Epidermal melanocyte (primary cell): ENCODE results near the gene CELF2.
"Not testable (repeated sequence)": the region's sequence is repeated elsewhere in the genome, so short reads cannot be mapped to it uniquely, and the experiment has no call there.

Experiments used
- DNase-seq: peaks from one replicate; pipeline ENCODE4 v3.0.0; 2011; ENCODE audit warnings: low spot score; ENCODE audit not compliant: insufficient read length

CELF2 gene

DNA sequence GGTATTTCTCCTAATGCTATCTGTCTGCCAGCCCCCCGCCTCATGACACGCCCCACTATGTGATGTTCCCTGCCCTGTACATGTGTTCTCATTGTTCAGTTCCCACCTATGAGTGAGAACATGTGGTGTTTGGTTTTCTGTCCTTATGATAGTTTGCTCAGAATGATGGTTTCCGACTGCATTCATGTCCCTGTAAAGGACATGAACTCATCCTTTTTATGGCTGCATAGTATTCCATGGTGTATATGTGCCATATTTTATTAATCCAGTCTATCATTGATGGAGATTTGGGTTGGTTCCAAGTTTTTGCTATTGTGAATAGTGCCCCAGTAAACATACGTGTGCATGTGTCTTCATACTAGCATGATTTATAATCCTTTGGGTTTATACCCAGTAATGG, 109.3 kb downstream of the CELF2 start:
- DNase-seq, result not testable (repeated sequence)

DNA sequence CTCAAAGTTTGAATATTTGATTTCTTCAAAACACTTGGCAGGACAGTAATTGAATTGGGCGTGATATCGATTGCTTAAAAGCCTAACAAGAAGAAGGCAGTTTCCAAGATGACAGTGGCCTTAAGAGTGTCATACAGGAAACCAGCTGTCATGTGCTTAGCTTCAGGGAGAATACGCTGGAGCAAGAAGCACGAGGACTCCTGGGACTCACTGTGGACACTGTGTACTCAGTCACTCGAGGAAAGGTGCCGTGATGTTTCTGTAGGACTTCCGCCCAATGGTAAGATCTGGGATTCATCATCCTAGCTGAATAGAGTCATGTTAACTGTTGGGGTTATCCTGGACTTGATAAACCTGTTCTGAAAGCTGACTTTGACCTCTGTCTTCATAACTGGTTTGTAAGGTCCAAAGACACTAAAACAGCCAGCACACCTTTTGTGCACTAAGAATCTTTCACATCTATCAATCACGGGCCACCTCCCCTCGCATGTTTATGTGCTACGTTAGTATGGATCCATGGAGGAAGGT, 113.5 kb downstream of the CELF2 start:
- DNase-seq, result no peak

DNA sequence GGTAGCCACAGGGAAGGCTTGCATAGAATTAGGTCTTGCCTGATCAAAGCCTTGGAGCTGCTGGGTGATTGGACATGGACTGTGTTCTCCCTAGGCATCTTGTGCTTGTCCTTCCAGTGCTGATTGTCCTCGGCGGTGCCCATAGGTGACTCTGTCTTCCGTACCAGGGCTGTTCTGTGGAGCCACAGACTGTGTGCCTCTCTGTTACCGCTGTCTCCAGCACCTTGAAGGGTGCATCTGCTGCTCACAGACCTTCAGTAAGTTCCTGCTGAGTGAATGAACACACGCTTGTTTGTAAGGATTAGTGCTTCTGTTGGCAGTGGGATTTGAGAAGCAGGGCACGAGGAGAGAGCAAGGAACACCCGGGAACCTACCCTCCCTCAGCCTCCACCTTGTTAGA, 116.7 kb downstream of the CELF2 start:
- DNase-seq, result no peak

DNA sequence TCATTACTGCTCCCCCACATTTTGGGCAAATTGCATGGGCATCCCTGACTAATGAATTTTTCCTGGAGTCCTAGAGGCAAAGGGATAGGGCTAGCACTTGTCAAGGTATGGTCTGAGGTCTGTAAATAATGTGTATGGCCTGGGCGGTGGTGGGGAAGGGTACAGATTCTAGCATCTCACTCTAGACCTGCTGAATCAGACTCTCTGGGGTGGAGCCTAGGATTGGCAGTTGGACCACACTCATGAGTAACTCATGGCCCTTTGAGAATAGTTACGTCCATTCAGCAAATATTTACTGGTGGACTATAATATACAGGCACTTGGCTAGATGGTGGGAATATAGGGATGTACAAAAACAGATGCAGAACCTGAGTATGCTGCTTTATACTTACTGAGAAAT, 118.0 kb downstream of the CELF2 start:
- DNase-seq, result no peak

DNA sequence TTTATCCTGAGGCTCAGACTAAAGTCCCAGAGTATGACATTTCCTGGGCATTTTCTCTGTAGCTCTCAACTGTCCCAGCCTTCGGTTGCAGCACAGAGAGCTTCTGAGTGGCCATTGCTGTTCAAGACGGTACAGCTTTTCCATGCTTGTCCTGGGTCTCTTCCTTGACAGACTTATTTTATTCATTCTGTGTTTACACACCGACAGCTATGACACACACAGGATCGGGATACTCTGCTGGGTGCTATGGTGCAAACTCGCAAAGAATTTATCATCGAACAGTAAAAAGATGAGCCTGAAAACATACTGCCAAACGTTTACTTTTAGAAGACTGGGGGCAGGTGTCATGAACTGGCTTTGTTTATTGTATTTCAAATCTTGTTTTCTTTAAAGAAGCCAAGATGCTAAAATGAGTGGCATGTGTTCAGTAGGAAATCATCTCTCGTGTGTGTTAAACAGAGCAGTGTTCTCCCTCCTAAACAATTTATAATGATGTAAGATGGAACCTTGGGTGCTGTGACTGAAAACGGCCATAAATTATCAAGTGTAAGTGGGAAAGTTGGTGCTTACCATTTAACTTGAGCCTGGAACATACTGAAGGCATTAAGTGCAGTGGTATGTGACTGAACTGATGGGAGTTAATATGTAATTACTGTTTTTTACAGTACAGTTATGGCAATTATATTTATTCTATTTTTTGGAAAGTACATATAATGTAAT, 120.8 kb downstream of the CELF2 start:
- DNase-seq, result no peak

DNA sequence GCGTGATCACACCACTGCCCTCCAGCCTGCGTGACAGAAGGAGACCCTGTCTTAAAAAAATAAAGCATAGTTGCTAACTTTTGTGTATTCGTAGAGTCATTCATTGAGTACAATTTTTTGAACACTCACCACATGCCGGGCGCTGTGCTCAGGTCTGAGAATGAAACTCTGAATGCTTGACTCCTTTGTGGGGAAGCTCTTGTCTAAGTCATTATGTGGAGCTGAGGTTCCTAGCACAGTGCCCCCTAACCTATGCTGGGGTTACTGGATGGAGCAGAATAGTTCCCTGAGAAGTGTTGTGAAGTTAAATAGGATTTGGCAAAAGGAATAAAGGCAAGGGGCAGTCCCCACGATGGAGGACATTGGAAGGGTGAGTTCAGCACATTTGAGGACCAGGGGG, 123.3 kb downstream of the CELF2 start:
- DNase-seq, result no peak

DNA sequence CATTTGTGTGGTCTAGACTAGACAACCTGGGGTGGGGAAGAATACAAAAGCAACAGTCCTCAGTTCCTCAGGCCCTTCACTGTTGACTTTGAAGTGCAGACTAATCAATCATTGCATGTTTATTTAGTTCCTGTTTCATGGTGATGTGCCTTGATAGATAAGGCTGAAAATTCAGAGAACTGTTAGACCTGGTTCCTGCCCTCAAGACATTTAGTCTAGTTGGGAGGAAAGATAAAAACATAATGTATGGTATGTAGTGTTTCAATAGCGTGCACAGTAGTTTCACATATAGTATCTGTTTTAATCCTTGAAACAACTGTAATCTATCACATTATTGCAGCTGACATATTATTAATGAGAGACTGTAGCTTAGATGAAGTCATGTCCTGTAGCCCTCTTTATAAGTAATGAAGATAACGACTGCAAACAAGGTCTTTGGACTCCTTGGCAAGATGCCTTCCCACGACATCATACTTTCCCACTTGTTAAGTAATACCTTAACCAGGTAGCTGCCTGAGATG, 124.0 kb downstream of the CELF2 start:
- no peak for DNase-seq

DNA sequence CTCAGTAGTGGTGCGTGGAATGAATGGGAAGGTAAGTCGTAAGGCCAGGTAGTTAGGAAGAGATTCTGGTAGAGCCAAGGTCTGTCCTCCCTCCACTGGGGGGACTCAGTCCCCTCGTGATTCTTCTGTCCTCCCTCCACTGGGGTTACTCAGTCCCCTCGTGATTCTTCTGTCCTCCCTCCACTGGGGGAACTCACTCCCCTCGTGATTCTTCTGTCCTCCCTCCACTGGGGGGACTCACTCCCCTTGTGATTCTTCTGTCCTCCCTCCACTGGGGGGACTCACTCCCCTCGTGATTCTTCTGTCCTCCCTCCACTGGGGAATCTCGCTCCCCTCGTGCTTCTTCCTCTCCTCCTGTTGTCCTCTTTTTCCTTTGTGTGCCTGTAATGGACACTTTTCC, 125.1 kb downstream of the CELF2 start:
- no peak for DNase-seq

DNA sequence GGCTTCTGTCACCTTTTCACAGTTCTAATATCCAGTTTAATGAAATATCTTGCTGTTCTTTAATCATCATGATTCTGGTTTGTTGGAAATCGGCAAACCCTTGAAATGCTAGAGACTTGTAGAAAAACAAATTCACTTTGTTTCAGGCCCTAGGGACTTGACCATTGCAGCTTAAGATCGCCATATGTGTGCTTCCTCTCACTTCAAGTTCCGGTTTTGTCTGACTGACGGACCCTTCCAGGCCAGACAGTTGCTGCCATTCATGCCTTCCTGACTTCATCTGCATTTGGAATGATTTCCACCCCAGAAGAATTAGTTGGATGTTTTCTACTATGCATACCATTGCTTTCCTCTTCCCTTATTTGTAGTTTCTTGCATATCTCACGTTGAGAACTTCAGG, 125.6 kb downstream of the CELF2 start:
- DNase-seq, result no peak

DNA sequence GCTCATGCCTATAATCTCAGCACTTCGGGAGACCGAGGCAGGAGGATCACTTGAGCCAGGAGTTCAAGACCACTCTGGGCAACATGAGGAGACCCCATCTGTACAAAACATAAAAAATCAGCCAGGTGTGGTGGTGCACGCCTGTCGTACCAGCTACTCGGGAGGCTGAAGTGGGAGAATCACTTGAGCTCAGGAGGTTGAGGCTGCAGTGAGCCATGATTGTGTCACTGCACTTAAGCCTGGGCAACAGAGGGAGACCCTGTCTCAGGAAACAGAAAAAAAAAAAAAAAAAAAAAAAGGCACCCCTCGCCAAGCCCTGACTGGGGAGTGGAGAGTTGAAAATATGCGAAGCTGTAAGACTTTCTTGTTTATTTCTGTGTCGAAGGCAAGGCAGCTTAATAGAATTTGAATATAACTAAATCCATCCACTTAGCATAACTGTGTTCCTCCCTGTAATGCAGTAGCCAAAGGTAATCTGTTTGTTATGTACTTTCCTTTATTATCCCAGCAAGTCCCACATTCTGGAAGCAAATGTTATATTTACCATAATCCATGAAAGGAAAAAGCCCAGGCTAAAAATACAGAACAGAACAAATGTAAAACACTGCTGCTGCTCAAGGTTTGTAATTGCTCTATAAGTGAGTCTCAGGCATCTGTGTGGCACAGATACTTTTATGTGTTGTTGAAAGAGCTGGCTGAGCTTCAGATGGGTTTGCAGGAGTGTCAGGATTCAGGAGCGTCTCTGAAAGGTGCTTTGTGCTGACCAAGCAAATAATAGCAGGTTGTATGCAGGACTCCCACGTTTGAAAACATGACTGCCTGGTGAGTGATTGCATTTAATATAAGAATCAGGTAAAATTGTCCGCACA, 127.2 kb downstream of the CELF2 start:
- DNase-seq, result no peak

DNA sequence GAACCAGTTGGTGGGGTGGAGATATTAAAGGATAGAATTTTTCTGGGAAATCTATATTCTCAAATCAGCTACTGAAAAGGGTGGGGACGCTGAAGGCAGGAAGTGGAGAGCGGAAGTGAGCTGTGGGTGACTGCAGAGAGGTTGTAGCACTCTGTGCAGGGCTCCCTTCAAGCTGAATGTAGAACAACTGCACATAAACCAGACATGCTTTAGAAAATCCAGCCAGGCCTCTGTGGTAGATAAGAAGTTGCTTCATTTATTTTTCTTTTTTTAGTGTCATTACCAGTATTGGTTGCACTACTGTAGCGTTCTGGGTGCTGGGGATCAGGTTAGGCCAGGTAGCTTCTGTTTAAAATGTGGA, 127.8 kb downstream of the CELF2 start:
- no peak for DNase-seq

DNA sequence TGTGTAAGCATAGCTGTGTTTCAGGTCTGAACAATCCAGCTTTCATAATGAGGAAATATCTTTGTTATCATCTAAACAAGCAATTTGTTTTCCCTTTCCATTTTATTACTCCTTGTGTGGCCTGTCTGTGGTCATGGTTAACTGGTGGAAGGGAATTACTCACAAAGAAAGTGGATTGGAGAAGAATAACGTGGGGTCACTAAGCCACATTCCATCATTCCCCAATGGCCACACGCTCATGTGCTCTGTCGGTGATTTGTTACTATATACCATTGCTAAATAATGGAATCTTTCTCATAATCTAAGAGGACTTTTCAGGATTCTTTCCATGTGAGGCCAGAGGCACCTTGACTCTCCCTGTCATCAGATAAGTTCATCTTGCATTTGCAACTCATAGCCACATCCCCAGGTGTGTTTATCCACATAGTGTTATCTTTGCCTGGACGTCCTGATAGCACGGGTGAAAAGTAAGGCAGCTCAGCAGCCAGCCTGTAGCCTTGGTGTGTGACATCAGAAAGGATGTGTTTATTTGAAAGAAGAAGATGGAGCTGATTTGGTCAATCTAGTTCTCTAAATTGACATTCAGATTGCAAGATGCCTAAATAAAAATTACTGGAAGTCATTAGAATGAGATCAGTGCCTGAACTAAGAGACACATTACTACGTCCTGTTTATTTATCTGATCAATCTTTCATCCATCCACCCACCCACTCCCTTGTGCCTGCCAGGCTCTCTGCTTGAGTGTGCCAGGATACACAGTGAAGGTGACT, 128.9 kb downstream of the CELF2 start:
- DNase-seq, result no peak

DNA sequence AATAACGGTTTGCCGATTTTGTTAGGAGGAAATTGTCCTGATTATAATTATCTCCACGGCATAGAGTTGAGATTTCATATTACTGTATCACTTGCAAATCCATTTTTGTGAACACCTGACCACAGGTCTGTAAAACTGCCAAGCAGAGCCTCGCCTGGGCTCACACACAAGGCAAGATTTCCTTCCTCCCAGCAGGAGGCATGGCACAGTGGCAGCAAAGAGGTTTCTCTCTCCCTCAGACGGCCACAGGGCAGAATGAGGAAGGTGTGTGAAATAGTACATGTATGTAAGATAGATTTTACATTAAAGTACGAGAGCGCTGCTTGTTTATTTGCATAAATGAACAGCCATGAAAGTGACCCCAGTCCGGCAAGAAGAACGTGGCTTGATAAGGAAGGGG, 130.1 kb downstream of the CELF2 start:
- no peak for DNase-seq

DNA sequence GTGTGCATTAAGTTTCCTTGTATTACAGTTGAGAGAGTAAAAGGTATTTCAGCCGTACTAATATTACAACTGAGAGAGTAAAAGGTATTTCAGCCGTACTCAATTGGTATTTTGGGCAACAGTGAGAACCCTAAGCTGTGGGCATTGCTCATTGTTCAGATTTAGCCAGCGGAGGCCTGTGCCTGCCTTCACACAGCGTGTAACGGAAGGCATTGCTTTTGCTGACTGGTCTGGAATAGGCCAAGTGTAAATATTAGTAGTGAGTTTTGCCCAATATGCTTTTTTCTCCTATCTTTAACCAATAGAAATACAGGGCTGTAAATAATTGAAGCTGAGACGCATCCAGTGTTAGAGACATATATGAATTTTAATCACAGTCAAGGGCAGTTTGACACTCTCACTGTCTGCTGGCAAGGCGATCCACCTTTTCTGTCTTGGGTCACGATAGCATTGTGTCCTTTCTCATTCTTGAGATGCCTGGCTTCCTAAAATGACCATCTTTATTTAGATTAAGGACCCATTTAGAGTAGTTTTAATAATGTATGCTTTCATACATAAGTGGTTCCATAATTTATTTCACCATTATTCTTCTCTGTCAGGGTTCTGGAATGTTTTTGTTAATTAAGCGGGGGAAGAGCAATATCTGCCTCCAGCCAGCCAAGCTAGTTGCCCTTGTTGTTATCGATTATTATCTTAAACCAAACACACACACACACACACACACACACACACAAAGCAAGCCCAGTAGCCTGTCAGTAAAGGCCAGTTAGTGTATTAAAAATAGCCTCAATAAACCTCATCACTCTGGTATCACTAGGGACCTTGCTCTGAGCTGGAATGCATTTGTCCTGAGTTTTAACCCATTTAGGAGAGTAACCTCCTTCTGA, 130.7 kb downstream of the CELF2 start:
- DNase-seq, result no peak

DNA sequence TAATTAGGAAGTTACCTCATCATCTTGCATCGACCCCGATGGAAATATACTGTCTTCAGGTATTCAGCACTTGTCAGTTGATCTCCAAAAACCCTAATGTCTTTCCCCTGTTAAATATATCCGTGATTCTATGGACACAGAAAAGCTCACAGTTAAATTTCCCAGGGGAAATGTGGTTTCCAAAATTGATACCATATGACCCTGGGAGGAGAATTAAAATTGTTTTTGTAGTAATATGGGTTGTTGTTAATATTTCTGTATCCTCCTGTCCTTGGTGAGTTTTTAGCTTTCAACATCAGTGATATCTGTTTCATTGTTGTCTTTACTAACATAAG, 132.1 kb downstream of the CELF2 start:
- DNase-seq, result no peak

DNA sequence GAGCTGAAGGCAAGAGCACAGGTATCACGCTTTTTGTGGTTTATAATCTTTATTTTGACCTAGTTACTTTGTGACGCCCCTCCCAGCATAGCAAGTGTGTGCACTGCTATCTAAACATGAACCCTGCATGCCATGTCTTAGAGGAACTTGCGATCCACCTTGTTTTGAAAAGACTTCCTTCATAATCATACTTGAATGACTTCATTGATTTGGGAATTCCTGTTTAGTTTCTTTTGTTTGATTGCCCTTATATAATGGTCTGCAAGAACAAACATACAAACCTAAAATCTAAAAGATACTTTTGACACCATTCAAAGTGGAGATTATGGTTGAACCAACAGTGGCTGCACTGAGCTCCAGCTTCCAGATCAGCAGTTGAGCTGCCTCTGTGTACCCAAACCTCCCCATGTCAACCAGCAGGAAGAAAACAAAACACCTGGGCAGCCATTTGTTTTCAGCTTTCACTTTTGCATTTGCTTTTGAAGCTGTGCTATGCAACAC, 132.6 kb downstream of the CELF2 start:
- no peak for DNase-seq

DNA sequence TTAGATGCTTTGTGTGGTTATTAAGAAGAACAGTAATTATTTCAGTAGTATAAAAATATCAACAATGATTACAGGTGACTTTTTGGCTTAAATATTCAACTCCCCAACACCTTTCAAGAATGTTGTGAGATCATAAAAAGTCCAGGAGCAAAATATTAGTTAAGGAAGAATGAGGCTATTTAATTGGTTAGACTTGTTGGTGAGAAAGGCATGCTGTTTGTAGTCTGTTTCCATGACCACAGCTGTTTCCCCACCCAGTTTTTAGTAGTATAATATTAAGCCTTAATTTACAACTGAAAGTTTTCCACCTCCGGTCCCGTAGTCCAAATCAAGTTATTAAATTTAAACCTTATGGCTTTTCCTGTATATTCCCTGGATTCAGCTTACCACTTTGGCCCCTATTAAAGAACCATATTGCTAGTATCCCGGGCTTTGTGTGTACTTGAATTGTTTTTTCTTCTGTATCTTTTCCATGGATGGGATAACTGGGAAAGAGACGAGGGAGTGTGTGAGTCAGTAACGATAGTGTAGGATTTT, 133.3 kb downstream of the CELF2 start:
- DNase-seq, result no peak

DNA sequence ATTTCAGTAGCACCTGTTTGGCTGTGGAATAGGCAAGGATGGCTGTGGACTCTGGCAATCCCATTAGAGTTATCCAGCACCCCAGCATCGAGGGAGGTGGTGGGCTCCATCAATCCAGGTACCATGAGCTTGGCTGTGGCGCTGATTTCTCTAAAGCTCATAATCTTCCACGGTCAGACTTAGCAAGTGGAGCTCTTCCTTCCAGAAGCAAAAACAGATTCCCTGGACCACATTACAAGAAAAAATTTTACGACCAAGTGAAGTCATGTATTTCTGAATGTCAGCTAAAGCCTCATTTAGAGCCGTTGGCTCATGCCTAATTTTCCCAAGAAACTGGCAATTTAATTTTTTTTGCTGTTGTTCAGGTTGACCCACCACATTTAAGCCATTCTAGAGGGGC, 135.1 kb downstream of the CELF2 start:
- no peak for DNase-seq

DNA sequence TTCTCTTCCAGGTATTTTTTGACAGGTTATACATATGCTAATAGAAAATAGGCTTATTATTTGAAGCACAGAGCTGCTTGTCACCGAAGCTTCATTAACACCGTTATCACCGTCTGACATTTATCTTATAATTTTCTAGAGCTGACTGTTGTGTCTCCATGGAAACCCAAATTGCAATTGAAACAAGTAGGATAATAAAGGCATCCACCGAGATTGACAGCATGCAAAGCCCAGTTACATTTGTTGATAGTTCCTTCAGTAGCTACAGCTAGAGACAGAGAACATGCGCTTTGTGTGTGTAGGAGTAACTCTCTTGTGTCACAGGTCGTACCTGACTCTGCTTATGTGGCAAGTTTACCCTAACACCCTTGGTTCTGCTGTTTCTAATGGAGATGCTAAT, 135.6 kb downstream of the CELF2 start:
- no peak for DNase-seq

DNA sequence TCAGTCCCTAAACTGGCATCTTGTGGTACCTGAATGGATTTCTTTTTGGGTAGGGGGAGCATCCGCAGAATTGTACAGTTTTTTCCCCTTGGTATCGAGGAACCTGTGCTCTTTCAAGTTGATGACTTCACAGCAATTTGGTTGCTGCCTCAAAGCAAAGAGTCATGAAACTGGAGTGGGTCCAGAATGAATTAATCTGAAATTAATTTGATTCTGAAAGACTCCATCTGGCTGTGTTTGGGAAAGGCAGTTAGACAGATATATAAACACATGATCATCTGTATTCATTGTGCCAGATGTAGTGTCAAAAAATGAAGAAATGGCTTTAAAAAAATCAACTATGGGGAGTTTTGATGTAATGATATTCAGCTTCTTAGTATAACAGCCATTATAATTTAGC, 136.1 kb downstream of the CELF2 start:
- no peak for DNase-seq
